Neuronal stem cell (in vitro differentiated cells): Measurements from ENCODE around the gene FGF4.
"Not testable (repeated sequence)": the region's sequence is repeated elsewhere in the genome, so short reads cannot be mapped to it uniquely, and the experiment has no call there.

Experiments used
- DNase-seq: peaks from one replicate; pipeline ENCODE4 v3.0.0-alpha.2; 2013; ENCODE audit warnings: low spot score
- H2AFZ ChIP-seq: one replicate; pipeline ENCODE4 v1.6.1; 2013; ENCODE audit warnings: mild to moderate bottlenecking, low read length, inconsistent platforms
- H2AK5ac ChIP-seq: 2 replicates; pipeline ENCODE4 v1.6.1; 2013; ENCODE audit warnings: low read depth, mild to moderate bottlenecking, inconsistent platforms, low read length, moderate library complexity, mixed read lengths
- H2BK120ac ChIP-seq: 2 replicates; pipeline ENCODE4 v1.6.1; 2013; ENCODE audit warnings: low read depth, mild to moderate bottlenecking, inconsistent platforms, low read length, moderate library complexity, mixed read lengths
- H2BK12ac ChIP-seq: one replicate; pipeline ENCODE4 v1.6.1; 2013; ENCODE audit warnings: low read length, inconsistent platforms
- H2BK15ac ChIP-seq: 2 replicates; pipeline ENCODE4 v1.6.1; 2013; ENCODE audit warnings: mild to moderate bottlenecking, low read length, inconsistent platforms, mixed read lengths
- H2BK5ac ChIP-seq: one replicate; pipeline ENCODE4 v1.6.1; 2013; ENCODE audit warnings: inconsistent platforms, mild to moderate bottlenecking, low read length, moderate library complexity
- H3K14ac ChIP-seq: one replicate; pipeline ENCODE4 v1.6.1; 2013; ENCODE audit warnings: low read length, inconsistent platforms
- H3K18ac ChIP-seq: 2 replicates; pipeline ENCODE4 v1.6.1; 2013; ENCODE audit warnings: low read length, inconsistent platforms
- H3K23ac ChIP-seq: 2 replicates; pipeline ENCODE4 v1.6.1; 2013; ENCODE audit warnings: low read depth, mild to moderate bottlenecking, mixed read lengths, low read length, inconsistent platforms; ENCODE audit not compliant: poor library complexity
- H3K27ac ChIP-seq: replicated peaks from 3 replicates; pipeline ENCODE4 v1.5.1; 2013; ENCODE audit warnings: low read length, inconsistent platforms
- H3K27me3 ChIP-seq, 3 experiments: 2 replicates each; pipeline ENCODE4 v1.6.1; 2013; ENCODE audit warnings: low read length in 3 of 3, mild to moderate bottlenecking in 2 of 3, inconsistent platforms in 1 of 3, low read depth in 1 of 3, mixed read lengths in 1 of 3, moderate library complexity in 1 of 3; ENCODE audit not compliant: control insufficient read depth in 3 of 3, insufficient read depth in 3 of 3
- H3K36me3 ChIP-seq, 2 donors: replicated peaks in 1 of 2; 2 replicates each; pipeline ENCODE4 v1.6.1; 2013; ENCODE audit warnings: low read length in 2 of 2; ENCODE audit not compliant: control insufficient read depth in 2 of 2, insufficient read depth in 2 of 2
- H3K4ac ChIP-seq: 2 replicates; pipeline ENCODE4 v1.6.1; 2013; ENCODE audit warnings: inconsistent platforms, mild to moderate bottlenecking, low read length, moderate library complexity
- H3K4me1 ChIP-seq, 2 donors: 1 replicate in 1 of 2; 2 replicates in 1 of 2; pipeline ENCODE4 v1.6.1; 2013; ENCODE audit warnings: low read length in 2 of 2, low read depth in 1 of 2; ENCODE audit not compliant: control insufficient read depth in 2 of 2, insufficient read depth in 1 of 2
- H3K4me2 ChIP-seq: one replicate; pipeline ENCODE4 v1.6.1; 2013; ENCODE audit warnings: mild to moderate bottlenecking, low read length, inconsistent platforms; ENCODE audit not compliant: insufficient read depth, poor library complexity, severe bottlenecking
- H3K4me3 ChIP-seq, 2 donors: 2 replicates each; pipeline ENCODE4 v1.5.1; 2013; ENCODE audit warnings: low read length in 2 of 2, mild to moderate bottlenecking in 2 of 2, inconsistent platforms in 1 of 2, moderate library complexity in 1 of 2
- H3K79me1 ChIP-seq: one replicate; pipeline ENCODE4 v1.6.1; 2013; ENCODE audit warnings: low read depth, mild to moderate bottlenecking, inconsistent platforms, low read length, moderate library complexity
- H3K9ac ChIP-seq: one replicate; pipeline ENCODE4 v1.6.1; 2013; ENCODE audit warnings: mild to moderate bottlenecking, low read depth, low read length, inconsistent platforms; ENCODE audit not compliant: poor library complexity
- H3K9me3 ChIP-seq, 2 donors: replicated peaks in 1 of 2; 2 replicates each; pipeline versions ENCODE3 to v1.6.1; 2013; ENCODE audit warnings: low read length in 2 of 2, mild to moderate bottlenecking in 2 of 2, inconsistent platforms in 1 of 2, low read depth in 1 of 2, mixed read lengths in 1 of 2, moderate library complexity in 1 of 2; ENCODE audit not compliant: control insufficient read depth in 2 of 2, insufficient read depth in 1 of 2
- H4K8ac ChIP-seq: one replicate; pipeline ENCODE4 v1.6.1; 2013; ENCODE audit warnings: low read depth, mild to moderate bottlenecking, inconsistent platforms, low read length, moderate library complexity
- H4K91ac ChIP-seq: one replicate; pipeline ENCODE4 v1.6.1; 2013; ENCODE audit warnings: low read length, low read depth, mild to moderate bottlenecking, inconsistent platforms; ENCODE audit not compliant: poor library complexity
- WGBS, 2 donors: extraction: QIAGEN DNeasy Blood & Tissue Kit; methylation state at CpG; one replicate each; pipeline ENCODE4 v1.1.7; 2013; ENCODE audit warnings: missing lambda C conversion rate in 2 of 2, mixed read lengths in 1 of 2; ENCODE audit not compliant: insufficient read length in 2 of 2, insufficient replicate concordance in 1 of 2; ENCODE audit errors: extremely low coverage in 2 of 2; 5-methylcytosine and 5-hydroxymethylcytosine counted together

Gene FGF4

GRCh38 chr11:69771466-69771865 is 3.7 kb downstream of the FGF4 start:
- no peaks in the 10 kb centered on the region for H3K79me1 ChIP-seq
- no peak overlapping the region for H2AK5ac ChIP-seq
- peaks cover 0 to 13% of the 10 kb centered on the region in 2 donors for H3K4me1 ChIP-seq
- H4K91ac ChIP-seq = no peak overlapping the region
- no peaks in the 10 kb centered on the region for H3K36me3 ChIP-seq
- no CpG with 5 or more reads among the region's 7 CpGs for WGBS, 2 donors
- no peak overlapping the region for H2BK15ac ChIP-seq
- no peak overlapping the region for H2BK5ac ChIP-seq
- H3K9me3 ChIP-seq = no peaks in the 10 kb centered on the region
- no peak overlapping the region for H3K9ac ChIP-seq
- H2AFZ ChIP-seq = no peak overlapping the region
- no peak overlapping the region for H4K8ac ChIP-seq
- H3K14ac ChIP-seq = no peak overlapping the region
- H3K23ac ChIP-seq = no peak overlapping the region
- H3K4ac ChIP-seq = no peak overlapping the region
- H3K27me3 ChIP-seq = peaks cover 20 to 71% (median 40%) of the 10 kb centered on the region in 3 experiments
- H3K18ac ChIP-seq = no peak overlapping the region
- no peak for DNase-seq
- H2BK12ac ChIP-seq = no peak overlapping the region
- H3K4me3 ChIP-seq = no peak overlapping the region
- no peak overlapping the region for H3K4me2 ChIP-seq
- no peak overlapping the region for H2BK120ac ChIP-seq
- H3K27ac ChIP-seq = no peak overlapping the region

DNA sequence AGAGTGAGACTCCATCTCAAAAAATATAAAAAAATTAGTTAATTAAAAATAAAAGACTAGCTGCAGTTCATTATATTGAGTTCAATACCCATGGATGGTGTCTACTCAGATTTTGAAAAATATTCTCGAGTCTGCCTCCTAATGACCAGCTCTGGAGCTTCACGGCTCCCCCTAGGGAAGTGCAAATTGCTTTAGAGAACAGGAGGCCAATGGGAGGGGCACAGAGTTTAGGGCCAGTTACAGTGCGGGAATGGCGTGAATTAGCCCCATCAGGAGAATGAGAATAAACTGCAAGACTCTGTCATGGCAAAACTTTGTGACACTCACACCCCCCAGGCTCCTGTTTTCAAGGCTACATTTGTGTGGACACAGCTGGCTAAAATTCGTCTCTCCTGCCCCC is 4.6 kb downstream of the FGF4 start:
- Histone ChIP-seq H3K4me3 (no peak overlapping the region), H2BK12ac (no peak overlapping the region), H4K8ac (no peak overlapping the region), H3K14ac (no peak overlapping the region), H2AK5ac (no peak overlapping the region), H4K91ac (no peak overlapping the region), H2AFZ (no peak overlapping the region), H3K27ac (no peak overlapping the region), H2BK120ac (no peak overlapping the region), H3K4me2 (no peak overlapping the region), H3K4ac (no peak overlapping the region), H3K27me3 (peaks cover 16 to 62% (median 31%) of the 10 kb centered on the region in 3 experiments), H3K79me1 (no peaks in the 10 kb centered on the region), H3K4me1 (peaks cover 0 to 11% of the 10 kb centered on the region in 2 donors), H3K9me3 (no peaks in the 10 kb centered on the region), H3K9ac (no peak overlapping the region), H3K36me3 (no peaks in the 10 kb centered on the region), H2BK5ac (no peak overlapping the region), H3K23ac (no peak overlapping the region), H3K18ac (no peak overlapping the region), H2BK15ac (no peak overlapping the region)
- DNase-seq = no peak
- no CpG with 5 or more reads among the region's 5 CpGs for WGBS, 2 donors

GRCh38 chr11:69765498-69765995 is 9.6 kb downstream of the FGF4 start:
- Histone ChIP-seq H2BK12ac (no peak overlapping the region), H3K36me3 (no peaks in the 10 kb centered on the region), H3K79me1 (no peaks in the 10 kb centered on the region), H3K4me2 (no peak overlapping the region), H3K14ac (no peak overlapping the region), H2AFZ (no peak overlapping the region), H3K27me3 (peaks cover 0 to 19% (median 0%) of the 10 kb centered on the region in 3 experiments), H4K8ac (no peak overlapping the region), H3K27ac (no peak overlapping the region), H3K23ac (no peak overlapping the region), H3K18ac (no peak overlapping the region), H3K4me1 (peaks cover 0 to 2% of the 10 kb centered on the region in 2 donors), H3K9ac (no peak overlapping the region), H2BK120ac (no peak overlapping the region), H2BK15ac (no peak overlapping the region), H3K9me3 (peaks cover 0 to 5% of the 10 kb centered on the region in 2 donors), H2AK5ac (no peak overlapping the region), H4K91ac (no peak overlapping the region), H3K4me3 (no peak overlapping the region), H2BK5ac (no peak overlapping the region), H3K4ac (no peak overlapping the region)
- no CpG with 5 or more reads among the region's 10 CpGs for WGBS, 2 donors
- DNase-seq = no peak

- not testable (repeated sequence) for H3K4me1 ChIP-seq, H2BK15ac ChIP-seq, H3K18ac ChIP-seq, H3K4ac ChIP-seq, H3K9me3 ChIP-seq, H4K91ac ChIP-seq, H4K8ac ChIP-seq, H2BK5ac ChIP-seq, H2BK120ac ChIP-seq, H3K36me3 ChIP-seq, DNase-seq, H3K9ac ChIP-seq, H3K4me2 ChIP-seq, H2BK12ac ChIP-seq, H3K14ac ChIP-seq, H3K23ac ChIP-seq, H3K27ac ChIP-seq, H3K79me1 ChIP-seq, H2AFZ ChIP-seq, H3K4me3 ChIP-seq, H2AK5ac ChIP-seq
- peaks cover 0 to 22% (median 0%) of the 10 kb centered on the region in 3 experiments for H3K27me3 ChIP-seq
- no CpG with 5 or more reads among the region's 7 CpGs for WGBS, 2 donors
Measured at GRCh38 chr11:69764918-69765317, 10.2 kb downstream of the FGF4 start.
